Glutamatergic neuron (in vitro differentiated cells): ENCODE results near the gene MRPL36. TPM values are rescaled to one million over a fixed set of nuclear protein-coding genes. Genes with fewer than 3 reads are reported as not detected.

ENCODE experiments used
- DNase-seq: peaks from one replicate; pipeline ENCODE4 v3.0.0; 2022
- H3K27ac Mint-ChIP-seq: one replicate; pipeline ENCODE4 v1.8.0; 2020; ENCODE audit warnings: mild to moderate bottlenecking, mixed read lengths, inconsistent platforms; ENCODE audit not compliant: unreplicated experiment
- H3K27me3 Mint-ChIP-seq: one replicate; pipeline ENCODE4 v1.8.0; 2020; ENCODE audit warnings: mild to moderate bottlenecking, moderate library complexity, mixed read lengths, inconsistent platforms; ENCODE audit not compliant: unreplicated experiment
- H3K36me3 Mint-ChIP-seq: one replicate; pipeline ENCODE4 v1.8.0; 2020; ENCODE audit warnings: mild to moderate bottlenecking, mixed read lengths, inconsistent platforms; ENCODE audit not compliant: unreplicated experiment
- H3K4me1 Mint-ChIP-seq: one replicate; pipeline ENCODE4 v1.8.0; 2020; ENCODE audit warnings: mild to moderate bottlenecking, low read depth, mixed read lengths, inconsistent platforms; ENCODE audit not compliant: unreplicated experiment
- H3K4me3 Mint-ChIP-seq: one replicate; pipeline ENCODE4 v1.8.0; 2020; ENCODE audit warnings: mild to moderate bottlenecking, mixed read lengths, inconsistent platforms; ENCODE audit not compliant: unreplicated experiment
- H3K9me3 Mint-ChIP-seq: one replicate; pipeline ENCODE4 v1.8.0; 2020; ENCODE audit warnings: mild to moderate bottlenecking, moderate library complexity, mixed read lengths, inconsistent platforms; ENCODE audit not compliant: unreplicated experiment
- CTCF ChIP-seq: fragments of 200-600 bp; sonication (generic); IDR thresholded peaks from one replicate; pipeline ENCODE4 v1.5.0; 2021; ENCODE audit not compliant: partially characterized antibody, unreplicated experiment
- total RNA-seq: library from RNA; stranded (reverse); fragmentation: NEBNext Ultra II Directional; extraction: Animal tissue kit (Norgen Biotek cat#: 25700); gene quantifications from one replicate; pipeline ENCODE4 v1.2.1, GENCODE V29; 2021; ENCODE audit not compliant: unreplicated experiment

The MRPL36 gene
- total RNA-seq, 1 donor from 2014 or later = 40.0 TPM

GRCh38 chr5:1834721-1835429 lies 35.2 kb upstream of the MRPL36 start:
- Mint-ChIP-seq H3K36me3 (no peaks in the 10 kb centered on the region), H3K9me3 (no peaks in the 10 kb centered on the region), H3K4me3 (no peak overlapping the region), H3K27ac (no peak overlapping the region), H3K4me1 (peaks cover 24% of the 10 kb centered on the region), H3K27me3 (peaks cover 5% of the 10 kb centered on the region)
- DNase-seq = no peak
- no peak for TF ChIP-seq CTCF

- Mint-ChIP-seq H3K36me3 (no peaks in the 10 kb centered on the region), H3K27me3 (peaks cover 3% of the 10 kb centered on the region), H3K9me3 (no peaks in the 10 kb centered on the region), H3K27ac (no peak overlapping the region), H3K4me3 (no peak overlapping the region), H3K4me1 (peaks cover 24% of the 10 kb centered on the region)
- TF ChIP-seq CTCF = no peak
- DNase-seq = no peak
Measured at GRCh38 chr5:1834022-1834551, 34.5 kb upstream of the MRPL36 start.

DNA sequence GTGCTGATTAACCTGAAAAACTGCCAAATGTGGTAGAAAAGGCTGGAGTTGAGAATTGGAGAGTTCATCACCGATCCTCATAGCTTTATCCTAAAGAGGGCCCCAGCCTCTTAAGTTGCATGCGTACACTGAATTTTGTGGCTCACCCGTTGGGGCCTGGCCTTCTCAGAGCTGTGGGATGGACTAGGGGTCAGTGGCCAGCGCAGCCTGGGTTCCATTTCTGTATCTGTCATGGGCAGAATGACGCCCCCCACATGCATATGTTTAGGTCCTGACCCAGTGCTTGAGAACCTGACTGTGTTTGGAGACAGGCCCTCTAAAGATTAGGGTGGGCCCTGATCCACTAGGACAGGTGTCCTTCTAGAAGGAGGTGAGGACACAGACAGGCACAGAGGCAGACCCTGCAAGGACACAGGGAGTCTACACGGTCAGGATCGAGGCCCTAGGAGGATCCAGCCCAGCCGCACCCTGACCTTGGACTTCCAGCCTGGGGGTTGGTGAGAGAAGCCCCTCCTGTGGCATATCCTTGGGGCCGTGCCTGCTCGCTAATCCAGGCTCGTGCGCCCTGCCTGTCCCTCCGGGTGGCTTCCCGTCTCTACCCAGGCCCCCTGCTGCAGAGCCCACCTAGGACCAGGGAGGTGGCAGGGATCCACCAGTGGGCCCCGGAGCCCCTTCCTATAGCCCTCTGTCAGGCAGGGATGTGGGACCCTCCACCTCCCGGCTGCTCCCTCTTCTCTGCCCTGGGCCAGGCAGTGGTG lies 33.8 kb upstream of the MRPL36 start:
- Mint-ChIP-seq H3K27me3 (peaks cover 2% of the 10 kb centered on the region), H3K9me3 (no peaks in the 10 kb centered on the region), H3K27ac (no peak overlapping the region), H3K4me3 (no peak overlapping the region), H3K36me3 (no peaks in the 10 kb centered on the region), H3K4me1 (peaks cover 24% of the 10 kb centered on the region)
- TF ChIP-seq CTCF = no peak
- no peak for DNase-seq

- Mint-ChIP-seq H3K27ac (no peak overlapping the region), H3K36me3 (no peaks in the 10 kb centered on the region), H3K4me1 (peaks cover 24% of the 10 kb centered on the region), H3K9me3 (no peaks in the 10 kb centered on the region), H3K27me3 (no peaks in the 10 kb centered on the region), H3K4me3 (no peak overlapping the region)
- no peak for DNase-seq
- no peak for TF ChIP-seq CTCF
Measured at GRCh38 chr5:1832511-1833250, 33.0 kb upstream of the MRPL36 start.
